Body of pancreas (tissue), 4 donors: ENCODE data around the gene WHRN. TPM values are rescaled to one million over a fixed set of nuclear protein-coding genes. Genes with fewer than 3 reads are reported as not detected.

Experiments used
- ATAC-seq: fragments of 150-250 bp; one replicate; pipeline ENCODE4 v1.9.1; 2016
- DNase-seq, 4 donors: peaks; one replicate each; pipeline ENCODE4 v3.0.0-alpha.2; 2019
- H3K27ac ChIP-seq, 4 donors: fragments of 200-600 bp; sonication (generic); 1 replicate in 3 of 4; 2 replicates in 1 of 4; pipeline versions ENCODE4 v1.5.1 to v1.6.1; 2016 to 2019; ENCODE audit warnings: mild to moderate bottlenecking in 1 of 4, mixed read lengths in 1 of 4, moderate library complexity in 1 of 4
- H3K27me3 ChIP-seq, 2 donors: fragments of 200-600 bp; sonication (generic); one replicate each; pipeline ENCODE4 v1.6.0; 2016; ENCODE audit warnings: mild to moderate bottlenecking in 1 of 2
- H3K36me3 ChIP-seq, 2 donors: fragments of 200-600 bp; sonication (generic); replicated peaks in 1 of 2; 2 replicates each; pipeline ENCODE4 v1.5.1; 2016; ENCODE audit warnings: low read depth in 2 of 2; ENCODE audit not compliant: insufficient read depth in 1 of 2
- H3K4me1 ChIP-seq: fragments of 200-600 bp; sonication (generic); one replicate; pipeline ENCODE4 v1.6.0; 2016
- H3K4me3 ChIP-seq, 2 donors: fragments of 200-600 bp; sonication (generic); 1 replicate in 1 of 2; 2 replicates in 1 of 2; pipeline ENCODE4 v1.5.1; 2016 to 2019
- H3K9me3 ChIP-seq, 3 donors: fragments of 200-600 bp; sonication (generic); 1 replicate in 2 of 3; 2 replicates in 1 of 3; pipeline ENCODE4 v1.5.1; 2016
- CTCF ChIP-seq, 7 experiments: fragments of 450-650 bp in 4 of 7; fragments of 200-600 bp in 3 of 7; sonication (generic) in 3 of 7; IDR thresholded peaks; one replicate each; pipeline ENCODE4 v1.5.1; 2016 to 2019; ENCODE audit warnings: antibody characterized with exemption in 7 of 7
- POLR2A ChIP-seq, 3 donors: fragments of 450-650 bp; IDR thresholded peaks; one replicate each; pipeline ENCODE4 v1.6.1; 2016; ENCODE audit warnings: antibody characterized with exemption in 3 of 3, mild to moderate bottlenecking in 2 of 3
- WGBS, 2 donors: methylation state at CpG; one replicate each; pipeline ENCODE4 v1.1.5; 2017; 5-methylcytosine and 5-hydroxymethylcytosine counted together
- intact Hi-C: fragments of 100-400 bp; cut with DNase I; formaldehyde crosslinking; loops from one replicate; pipeline ENCODE4 v1.15.1; 2023
- total RNA-seq, 2 donors: library from RNA; depleted of rRNA; stranded (reverse); fragments of >200 nt; gene quantifications; one replicate each; pipeline ENCODE4 v1.1.0, GENCODE V29; 2016

The WHRN gene
- total RNA-seq, 2 donors from 2014 or later = 13.5 to 15.6 TPM

- ATAC-seq (no peak), DNase-seq (peak in 3 of 4 donors; percentile 29 to 40 (median 39))
- TF ChIP-seq CTCF (IDR thresholded peaks at IDR 0.05) (no peak), POLR2A (IDR thresholded peaks at IDR 0.05) (no peak)
- no peak overlapping the region for H3K4me3 ChIP-seq
- H3K36me3 ChIP-seq = no peaks in the 10 kb centered on the region
- intact Hi-C loops = no loop called here
- peaks cover 15% of the 10 kb centered on the region for H3K4me1 ChIP-seq
- 40 to 50% methylated on average over 11 to 12 of the region's 12 CpGs for WGBS, 2 donors
- no peaks in the 10 kb centered on the region for H3K27me3 ChIP-seq
- H3K27ac ChIP-seq = no peak overlapping the region
- H3K9me3 ChIP-seq = no peaks in the 10 kb centered on the region
These were observed 52.8 kb downstream of the WHRN start for GRCh38 chr9:114452219-114453165.

- Histone ChIP-seq H3K36me3 (no peaks in the 10 kb centered on the region), H3K27me3 (no peaks in the 10 kb centered on the region), H3K4me3 (no peak overlapping the region), H3K9me3 (no peaks in the 10 kb centered on the region), H3K27ac (peak overlapping the region in 1 of 4 donors; percentile 22), H3K4me1 (peaks cover 15% of the 10 kb centered on the region)
- DNase-seq (no peak), ATAC-seq (no peak)
- 91 to 94% methylated on average over 1 of the region's 1 CpG for WGBS, 2 donors
- TF ChIP-seq CTCF (IDR thresholded peaks at IDR 0.05) = no peak
- no peak for TF ChIP-seq POLR2A (IDR thresholded peaks at IDR 0.05)
- intact Hi-C loops = no loop called here
These were observed 53.6 kb downstream of the WHRN start for GRCh38 chr9:114451707-114452031.

- TF ChIP-seq POLR2A (IDR thresholded peaks at IDR 0.05) = no peak
- no peak for TF ChIP-seq CTCF (IDR thresholded peaks at IDR 0.05)
- Histone ChIP-seq H3K27me3 (no peaks in the 10 kb centered on the region), H3K36me3 (no peaks in the 10 kb centered on the region), H3K4me1 (peaks cover 15% of the 10 kb centered on the region), H3K9me3 (no peaks in the 10 kb centered on the region), H3K4me3 (no peak overlapping the region), H3K27ac (peak overlapping the region in 1 of 4 donors; percentile 22)
- intact Hi-C loops = no loop called here
- DNase-seq (peak in 3 of 4 donors; percentile 38 to 56 (median 52)), ATAC-seq (peak; percentile 53)
- 49 to 54% methylated on average over 11 to 12 of the region's 12 CpGs for WGBS, 2 donors
These were observed 54.2 kb downstream of the WHRN start for GRCh38 chr9:114450833-114451706.

- WGBS, 2 donors = 66 to 79% methylated on average over 3 of the region's 3 CpGs
- H3K27ac ChIP-seq = no peak overlapping the region
- no peak for TF ChIP-seq POLR2A (IDR thresholded peaks at IDR 0.05)
- no peak for TF ChIP-seq CTCF (IDR thresholded peaks at IDR 0.05)
- peaks cover 15% of the 10 kb centered on the region for H3K4me1 ChIP-seq
- H3K27me3 ChIP-seq = no peaks in the 10 kb centered on the region
- intact Hi-C loops = no loop called here
- no peaks in the 10 kb centered on the region for H3K9me3 ChIP-seq
- H3K36me3 ChIP-seq = no peaks in the 10 kb centered on the region
- ATAC-seq (no peak), DNase-seq (no peak)
- no peak overlapping the region for H3K4me3 ChIP-seq
These were observed 55.1 kb downstream of the WHRN start for GRCh38 chr9:114450181-114450580.
